HG02571 (cell line): ENCODE results near the gene PPP3CA.

Experiments
- ATAC-seq: cut with Tn5 transposase; IDR thresholded peaks from one replicate; pipeline ENCODE4 v1.9.1; 2021; ENCODE audit warnings: mild to moderate bottlenecking, moderate library complexity; ENCODE audit not compliant: unreplicated experiment

PPP3CA gene

DNA sequence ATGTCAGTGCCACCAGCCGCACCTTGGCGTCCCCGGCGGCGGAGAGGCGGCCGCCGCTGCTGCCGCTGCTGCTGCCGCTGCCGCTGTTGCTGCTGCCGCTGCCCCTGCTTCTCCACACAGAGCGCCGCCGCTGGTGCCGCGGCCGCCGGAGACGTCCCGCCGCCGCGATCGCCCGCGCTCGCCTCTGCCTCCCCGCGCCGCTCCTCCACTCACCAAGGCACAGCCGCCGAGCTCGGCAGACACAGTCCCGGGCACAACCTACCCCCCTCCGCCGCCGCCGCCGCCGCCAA, at the start of gene PPP3CA:
Gene PPP3CA (minus strand): TSS at position 260 of the 290 bp plus-strand sequence.
- peak; percentile 16 for ATAC-seq

DNA sequence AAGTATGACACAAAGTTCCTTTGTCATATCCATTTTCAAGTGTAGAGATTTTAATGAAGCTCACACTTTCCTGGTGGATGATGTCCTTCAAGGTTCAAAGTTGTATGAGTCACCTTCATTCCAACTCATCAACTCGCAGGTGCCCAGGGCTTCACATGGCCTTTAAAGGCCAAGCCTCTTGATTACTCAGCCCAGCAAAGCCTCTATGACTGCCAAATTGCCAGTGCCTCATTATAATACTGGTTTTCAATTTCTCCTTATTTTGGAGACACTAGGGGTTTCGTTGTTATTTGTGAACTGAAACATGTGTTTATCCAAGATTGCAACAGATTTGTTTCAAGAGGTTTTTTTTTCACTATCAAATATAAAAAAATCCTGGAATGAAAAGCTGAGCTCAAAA, 45.9 kb upstream of the PPP3CA start:
- ATAC-seq, result no peak

- no peak for ATAC-seq
Observed at GRCh38 chr4:101370663-101371210, 23.4 kb upstream of the PPP3CA start.

GRCh38 chr4:101367201-101367600, 19.9 kb upstream of the PPP3CA start:
- ATAC-seq, result no peak

DNA sequence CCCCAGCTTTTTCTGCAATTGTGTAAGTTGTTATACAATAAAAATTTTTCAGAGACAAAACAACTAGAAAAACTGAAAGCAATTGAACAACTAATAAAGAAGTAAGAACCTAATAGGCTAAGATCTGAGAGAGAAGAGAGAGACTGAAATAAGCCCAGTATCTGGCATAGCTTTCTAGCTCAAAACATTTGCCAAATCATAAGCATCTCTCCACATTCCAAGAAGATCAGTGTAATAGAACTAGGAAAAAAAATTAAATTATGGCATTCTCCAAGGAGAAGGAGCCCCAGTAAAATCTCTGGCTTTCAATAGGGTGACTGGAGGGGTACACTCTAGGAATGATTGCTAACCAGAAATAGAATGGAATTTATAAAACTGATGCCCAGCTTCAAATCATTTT, 19.0 kb upstream of the PPP3CA start:
- ATAC-seq, result no peak

DNA sequence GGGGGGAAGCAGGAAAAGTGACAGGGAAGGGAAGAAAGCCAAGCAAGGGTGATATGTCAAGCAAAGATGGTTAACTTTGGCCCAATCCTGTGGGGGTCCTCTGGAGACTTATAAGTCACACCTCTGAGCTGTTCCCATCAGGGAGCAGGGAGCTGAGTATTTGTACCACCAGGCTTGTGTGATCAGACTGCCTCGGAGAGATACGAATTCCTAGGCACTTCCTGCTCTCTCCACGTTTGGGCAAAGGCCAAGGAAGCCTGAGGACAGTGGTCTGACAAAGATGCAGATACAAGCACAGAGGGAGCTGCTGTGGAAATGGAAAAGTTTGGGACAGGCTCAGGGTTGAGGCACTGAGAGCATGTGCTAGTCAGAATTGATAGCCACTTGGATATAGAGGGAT, 10.4 kb upstream of the PPP3CA start:
- ATAC-seq, result no peak

- ATAC-seq, result no peak
Observed at GRCh38 chr4:101356928-101357327, 9.6 kb upstream of the PPP3CA start.

GRCh38 chr4:101355767-101356702, 8.7 kb upstream of the PPP3CA start:
- no peak for ATAC-seq

DNA sequence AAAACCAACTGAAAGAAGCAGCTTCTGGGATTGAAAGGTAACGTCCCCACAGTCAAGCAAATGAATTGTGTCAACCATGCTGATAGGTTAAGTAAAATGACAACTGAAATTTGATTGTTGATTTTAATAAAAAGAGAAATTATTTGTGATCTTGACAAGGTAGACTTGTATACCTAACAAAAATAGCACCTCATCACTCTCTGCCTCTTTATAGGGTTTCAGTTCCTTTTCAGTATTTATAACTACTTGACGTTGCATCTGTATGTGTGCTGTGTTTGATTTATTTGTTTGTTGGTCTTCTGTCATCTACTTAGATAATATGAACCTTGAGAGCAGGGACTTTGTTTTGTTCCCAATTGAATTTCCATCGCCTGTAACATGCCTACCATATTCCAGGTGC, 7.9 kb upstream of the PPP3CA start:
- ATAC-seq, result peak; percentile 98

GRCh38 chr4:101349801-101350064, 2.4 kb upstream of the PPP3CA start:
- no peak for ATAC-seq

DNA sequence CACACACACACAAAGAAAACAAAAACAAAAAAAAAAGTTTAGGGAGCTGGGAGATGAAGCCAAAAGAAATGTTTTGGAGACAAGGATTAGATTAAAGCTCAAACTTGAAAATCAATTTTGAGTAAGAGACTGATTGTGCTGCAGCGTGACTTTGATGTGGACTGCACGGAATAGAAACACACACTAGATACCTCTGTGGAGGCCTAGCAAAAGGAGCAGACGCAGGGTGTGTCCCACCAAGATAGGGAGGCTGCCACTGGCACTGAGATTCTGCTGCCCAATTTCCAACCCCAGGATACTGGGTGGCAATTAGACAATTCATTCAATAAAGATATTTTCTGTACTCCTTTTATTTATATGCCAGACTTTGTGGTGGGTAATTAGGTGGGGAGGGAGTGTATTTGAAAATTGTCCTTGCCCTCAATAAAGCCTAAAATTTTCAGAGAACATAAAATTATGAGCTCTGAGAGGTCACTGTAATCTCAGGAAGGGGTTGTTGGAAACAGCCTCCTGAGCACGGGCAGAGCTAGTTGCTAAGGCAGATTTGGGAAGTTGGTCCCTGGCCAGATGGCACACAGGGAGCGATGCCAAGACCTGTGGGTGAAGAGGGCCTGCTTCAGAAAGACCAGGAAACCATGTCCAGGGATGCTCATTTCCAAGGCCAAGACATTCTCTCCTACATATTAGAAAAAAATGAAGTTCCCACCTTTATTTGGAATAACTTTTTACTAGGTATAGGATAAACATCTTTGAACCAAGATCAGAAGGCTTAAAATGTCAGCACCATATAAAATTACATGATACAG, 1.9 kb upstream of the PPP3CA start:
- no peak for ATAC-seq

DNA sequence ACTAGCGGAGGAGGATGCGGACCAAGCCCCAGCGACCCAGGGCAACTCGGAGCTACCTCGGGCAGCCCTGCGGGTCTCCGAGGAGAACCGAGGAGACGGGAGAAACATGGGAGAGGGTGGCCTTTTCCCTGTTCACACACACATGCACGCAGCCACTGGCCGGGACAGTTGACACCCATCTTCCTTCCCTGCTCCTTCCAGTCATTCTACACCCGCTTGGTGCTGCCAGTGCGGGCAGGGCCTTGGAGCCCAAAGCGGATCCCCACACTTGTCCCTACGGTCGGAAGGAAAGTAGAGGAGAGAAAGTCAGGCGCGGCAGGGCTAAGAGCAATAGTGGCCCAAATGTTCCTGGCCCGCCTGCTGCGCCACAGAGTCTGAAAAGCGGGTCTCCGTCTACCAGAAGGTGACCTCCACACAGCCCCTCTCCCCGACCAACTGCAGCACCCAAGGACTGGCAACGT, 1.1 kb upstream of the PPP3CA start:
- no peak for ATAC-seq

GRCh38 chr4:101347557-101348366, 436 bp upstream of the PPP3CA start:
- peak; percentile 79 for ATAC-seq

GRCh38 chr4:101346351-101347266, 717 bp downstream of the PPP3CA start:
- ATAC-seq, result peak; percentile 13

DNA sequence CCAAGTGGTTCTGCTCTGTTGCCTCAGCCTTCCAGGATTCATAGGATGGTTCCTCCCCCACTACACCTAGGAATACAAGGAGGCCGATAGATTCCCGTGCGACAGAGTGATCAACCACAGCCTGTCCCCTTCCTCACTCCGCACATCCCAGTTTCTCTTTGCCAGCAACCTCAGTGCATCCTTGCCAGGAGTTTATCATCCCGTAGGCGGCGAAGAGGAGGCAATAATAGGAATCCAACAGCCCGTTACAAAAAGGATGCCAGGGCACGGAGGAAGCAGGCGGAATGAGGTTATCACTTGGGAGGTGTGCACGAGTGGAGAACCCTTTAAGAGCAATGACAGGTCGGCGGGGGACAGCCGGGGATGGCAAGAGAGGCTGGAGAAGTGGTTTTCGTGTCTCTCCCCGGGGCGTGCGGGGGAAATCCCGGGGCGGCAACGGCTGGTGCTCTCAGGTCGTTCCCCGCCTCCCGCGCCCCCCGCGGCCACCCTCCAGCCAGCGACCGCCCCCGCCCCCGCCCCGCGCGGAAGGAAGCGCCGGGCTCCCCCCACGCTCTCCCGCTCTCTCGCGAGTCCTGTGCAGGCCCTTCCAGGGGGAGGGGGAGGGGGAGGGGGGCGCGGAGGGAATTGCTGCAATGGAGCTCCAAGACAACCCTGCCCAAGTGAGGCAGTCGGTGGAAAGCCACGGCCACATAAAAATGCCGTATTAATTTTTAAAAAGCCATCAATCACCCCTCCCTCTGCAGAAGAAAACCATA, 1.6 kb downstream of the PPP3CA start:
- no peak for ATAC-seq

GRCh38 chr4:101345271-101345595, 2.1 kb downstream of the PPP3CA start:
- ATAC-seq, result no peak

DNA sequence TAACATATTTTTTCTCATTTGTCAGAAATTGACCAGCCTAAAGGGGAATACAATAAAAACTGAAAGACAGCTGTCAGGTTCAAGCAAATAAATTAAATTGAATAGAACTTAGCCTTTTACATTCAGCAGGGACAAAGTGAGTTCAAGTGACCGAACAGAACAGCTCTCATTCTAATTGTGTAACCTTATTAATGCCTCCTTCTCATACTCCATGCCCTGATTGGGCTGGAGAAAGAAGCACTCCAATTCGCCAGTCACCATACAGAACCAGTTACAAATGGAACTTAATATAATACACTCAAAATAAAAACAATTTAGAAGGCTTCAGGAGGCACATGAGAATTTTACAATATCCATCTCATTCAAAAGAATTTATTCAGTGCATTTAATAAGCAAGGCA, 8.0 kb downstream of the PPP3CA start:
- ATAC-seq, result no peak

GRCh38 chr4:101337688-101338087, 9.6 kb downstream of the PPP3CA start:
- no peak for ATAC-seq

- ATAC-seq, result no peak
Observed at GRCh38 chr4:101334963-101335572, 12.3 kb downstream of the PPP3CA start.
